NCI-H2171 treated with DMSO at 0.1 percent for 48 hours (cell line): ENCODE results near the gene SOHLH1.

ENCODE experiments used
- DNase-seq: peaks from one replicate; lab custom pipeline; 2025; lab: John Stamatoyannopoulos, UW

SOHLH1 gene

GRCh38 chr9:135703726-135704125, 4.4 kb upstream of the SOHLH1 start:
- DNase-seq: no peak

GRCh38 chr9:135701959-135702721, 2.9 kb upstream of the SOHLH1 start, which contains the start of gene KCNT1:
Gene KCNT1, plus strand, starts transcription at chr9:135702185. Its CDS starts 74 bp downstream, at chr9:135702259.
- peak; percentile 69 for DNase-seq

DNA sequence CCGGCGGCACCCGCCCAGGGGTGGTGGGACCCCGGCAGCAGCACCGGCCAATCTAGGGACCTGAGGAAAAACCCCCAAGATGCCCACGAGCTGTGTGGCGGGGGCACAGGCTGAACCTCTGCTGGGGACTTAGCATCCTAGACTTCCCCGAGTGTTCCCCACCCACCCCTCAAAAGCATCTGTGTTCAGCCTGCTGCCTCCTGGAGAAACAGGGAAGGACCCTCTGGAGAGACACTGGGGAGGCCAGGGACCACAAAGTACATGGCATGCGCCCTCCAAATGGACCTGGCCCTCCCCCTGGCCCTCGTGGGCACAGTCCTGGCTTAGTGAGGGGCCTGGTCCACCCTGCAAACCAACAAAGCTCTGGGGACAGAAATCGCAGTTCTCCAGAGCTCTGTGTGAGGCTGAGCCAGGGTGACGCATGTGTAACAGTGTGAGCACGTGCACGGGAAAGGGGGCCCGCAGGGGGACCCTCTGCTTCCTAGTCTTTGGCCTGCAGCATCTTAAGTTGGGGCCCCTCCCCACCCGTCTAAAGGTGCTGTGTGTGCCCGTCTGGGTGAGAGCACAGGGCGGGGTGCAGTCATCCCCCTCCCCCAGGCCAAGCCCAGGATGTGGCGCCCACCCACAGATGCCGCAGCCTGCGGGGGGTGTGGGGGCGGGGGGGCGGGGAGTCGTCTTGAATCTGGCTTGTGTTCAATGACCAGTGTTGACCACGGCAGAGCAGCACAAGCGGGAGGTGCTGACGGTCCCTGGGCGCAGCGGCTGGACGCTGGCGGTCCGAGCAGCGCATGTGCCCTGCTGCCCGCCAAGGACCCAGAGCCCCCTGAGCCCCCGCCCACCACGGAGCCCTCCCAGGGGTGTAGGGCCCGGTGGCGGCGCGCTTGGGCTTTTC, 2.0 kb upstream of the SOHLH1 start:
- no peak for DNase-seq

DNA sequence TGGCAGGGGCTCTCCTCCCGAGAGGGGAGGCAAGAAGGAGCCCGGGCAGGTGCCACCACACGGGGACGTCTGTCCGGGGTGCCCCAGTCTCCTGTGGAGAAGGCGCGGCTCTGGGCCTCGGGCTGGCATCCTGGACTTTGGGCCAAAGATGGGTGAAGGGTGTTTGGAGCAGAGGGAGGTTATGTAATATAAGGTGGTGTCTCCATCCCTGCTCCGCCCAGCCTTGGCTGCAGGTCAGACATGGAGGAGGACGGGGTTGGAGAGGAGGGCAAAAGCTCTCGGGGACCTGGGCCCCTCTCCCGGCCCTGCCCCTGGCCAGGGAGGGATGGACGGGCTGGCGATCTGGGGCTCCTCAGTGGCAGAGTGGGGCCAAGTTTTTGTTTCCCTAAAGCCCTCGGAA, 1.2 kb upstream of the SOHLH1 start:
- DNase-seq: no peak

GRCh38 chr9:135698767-135699166, 514 bp downstream of the SOHLH1 start:
- DNase-seq: no peak

DNA sequence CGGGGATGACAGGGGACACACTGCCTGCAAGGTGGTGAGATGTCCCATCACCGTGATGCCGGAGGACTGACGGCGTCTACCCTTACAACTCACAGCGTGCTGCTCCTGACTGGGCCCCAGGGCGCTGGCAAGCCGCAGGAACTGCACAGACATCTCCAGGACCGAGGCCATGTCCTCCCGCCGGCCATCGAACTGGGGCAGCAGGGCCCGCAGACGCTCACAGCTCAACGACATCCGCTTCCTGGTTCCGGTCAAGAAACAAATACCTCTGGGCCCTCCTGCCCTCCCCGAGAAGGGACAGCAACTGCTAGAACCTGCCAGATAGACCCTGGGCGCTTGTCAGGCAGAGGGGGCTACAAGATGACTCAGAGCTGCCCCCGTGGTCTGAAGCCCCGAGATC, 1.0 kb downstream of the SOHLH1 start:
- DNase-seq: no peak

DNA sequence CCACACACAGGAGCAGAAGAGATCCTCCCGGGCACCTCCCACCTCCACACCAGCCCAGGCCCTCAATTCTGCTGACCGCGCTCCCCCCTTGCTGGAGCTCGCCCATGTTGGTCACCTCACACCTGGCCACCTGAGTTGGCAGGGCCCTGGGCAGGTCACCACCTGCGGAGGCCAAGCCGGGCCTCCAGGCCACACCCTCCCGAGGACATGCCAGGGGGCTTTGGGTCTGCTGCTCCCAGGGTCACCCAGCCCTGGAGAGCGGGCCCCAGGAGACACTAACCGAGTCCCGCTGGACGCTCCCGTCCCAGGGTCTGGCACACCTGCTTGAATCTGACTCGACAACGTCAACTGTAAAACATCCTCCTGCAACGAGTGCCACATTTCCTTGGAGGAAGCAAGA, 2.1 kb downstream of the SOHLH1 start:
- no peak for DNase-seq

DNA sequence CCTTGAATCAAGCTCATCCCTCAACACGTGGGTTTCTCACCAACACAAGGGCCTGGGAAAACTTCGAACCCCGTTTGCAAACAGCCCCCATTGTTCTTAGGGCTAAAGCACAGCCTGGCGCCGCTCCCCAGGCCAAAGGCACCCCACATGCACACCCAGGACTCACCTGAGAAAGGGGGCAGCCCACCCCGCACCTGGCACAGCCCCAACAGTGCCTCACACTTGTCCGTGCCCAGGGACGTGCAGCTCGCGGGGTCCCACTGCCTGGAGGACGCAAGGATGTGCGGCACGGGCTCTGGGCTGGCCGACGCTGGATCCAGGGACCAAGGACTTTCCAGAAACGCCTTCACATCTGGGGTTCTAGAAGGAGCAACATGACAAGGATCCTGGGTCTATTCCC, 2.8 kb downstream of the SOHLH1 start:
- DNase-seq: no peak

GRCh38 chr9:135695642-135696041, 3.6 kb downstream of the SOHLH1 start:
- no peak for DNase-seq

- DNase-seq: no peak
Measured at GRCh38 chr9:135695036-135695435, 4.2 kb downstream of the SOHLH1 start.

- DNase-seq: no peak
Measured at GRCh38 chr9:135694414-135694813, 4.9 kb downstream of the SOHLH1 start.

GRCh38 chr9:135693771-135694170, 5.5 kb downstream of the SOHLH1 start:
- no peak for DNase-seq

DNA sequence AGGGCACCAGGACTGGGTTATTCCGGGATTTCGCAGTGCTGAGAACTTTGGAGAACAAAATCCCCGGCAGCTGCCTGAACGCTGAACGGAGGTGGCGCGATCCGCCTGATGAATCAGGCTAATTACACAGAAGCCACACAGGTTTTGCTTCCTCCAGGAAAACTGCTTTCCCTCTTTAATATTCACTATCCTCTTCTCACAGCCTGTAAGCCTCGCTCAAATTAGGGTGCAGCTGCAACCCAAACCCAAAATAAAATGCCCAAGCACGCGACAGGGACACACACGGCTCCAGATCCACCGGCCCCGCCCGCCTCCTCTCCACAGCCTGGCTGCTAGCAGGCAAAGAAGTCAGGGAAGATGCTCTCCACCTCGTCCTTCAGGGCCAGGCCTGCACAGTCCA, 6.0 kb downstream of the SOHLH1 start:
- no peak for DNase-seq

DNA sequence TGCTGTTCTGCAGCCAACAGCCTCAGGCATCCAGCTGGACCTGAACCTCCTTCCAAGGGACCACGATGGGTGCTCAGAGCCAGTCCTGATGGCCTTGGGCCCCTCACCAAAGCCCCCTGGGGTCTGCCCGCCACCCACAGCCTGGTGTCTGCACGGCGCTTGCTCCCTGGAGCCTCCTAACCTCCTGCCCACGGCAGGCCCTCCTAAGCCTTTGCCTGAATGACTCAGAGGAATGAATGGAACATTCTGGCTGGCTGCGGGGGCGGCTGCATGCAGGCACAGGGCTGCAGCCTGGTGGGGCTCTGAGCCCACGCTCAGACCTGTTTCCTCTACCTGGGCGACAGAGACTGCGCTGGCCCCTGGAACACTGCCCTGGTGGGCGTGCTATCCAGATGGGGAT, 6.9 kb downstream of the SOHLH1 start:
- DNase-seq: no peak

GRCh38 chr9:135690836-135691570, 8.3 kb downstream of the SOHLH1 start:
- DNase-seq: no peak

- no peak for DNase-seq
Measured at GRCh38 chr9:135689011-135689410, 10.3 kb downstream of the SOHLH1 start.

DNA sequence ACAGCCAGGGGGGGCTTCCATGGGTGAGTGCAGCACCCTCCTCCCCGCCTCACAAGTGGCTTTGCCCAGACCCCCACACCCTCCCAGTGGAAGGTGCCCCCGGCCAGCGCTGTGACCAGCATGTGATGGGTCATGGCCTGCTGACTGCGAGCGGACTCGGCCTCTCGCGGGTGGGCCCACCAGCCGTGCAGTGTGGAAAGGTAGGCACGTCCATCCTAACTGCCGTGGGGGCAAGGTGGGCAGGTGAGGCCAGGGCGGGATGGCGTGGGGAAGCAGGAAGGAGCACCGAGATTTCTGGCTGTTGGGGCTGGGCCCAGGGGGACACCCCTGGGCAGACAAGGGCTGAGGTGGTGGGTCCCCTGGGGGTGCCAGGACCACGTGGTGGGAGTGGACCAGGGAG, 12.1 kb downstream of the SOHLH1 start:
- DNase-seq: no peak

DNA sequence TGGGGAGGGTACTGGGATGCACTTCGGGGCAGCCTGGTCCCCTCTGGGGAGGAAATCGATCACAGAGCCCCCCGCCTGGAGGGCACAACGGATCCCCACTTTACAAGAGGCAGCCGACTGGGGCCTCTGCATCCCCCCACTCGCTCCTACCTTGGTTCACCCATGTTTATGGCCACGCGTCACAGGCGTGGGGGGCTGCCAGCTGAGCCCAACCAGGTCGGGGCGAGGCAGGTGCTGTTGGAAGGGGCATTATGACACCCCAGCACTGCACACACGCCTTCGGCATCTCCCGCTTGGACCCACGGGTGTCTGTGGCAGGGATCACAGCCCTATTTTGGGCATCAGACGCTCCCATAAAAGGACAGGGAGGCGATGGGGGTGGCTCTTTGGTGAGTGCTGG, 14.6 kb downstream of the SOHLH1 start:
- DNase-seq: no peak

GRCh38 chr9:135683401-135684034, 15.8 kb downstream of the SOHLH1 start:
- no peak for DNase-seq

DNA sequence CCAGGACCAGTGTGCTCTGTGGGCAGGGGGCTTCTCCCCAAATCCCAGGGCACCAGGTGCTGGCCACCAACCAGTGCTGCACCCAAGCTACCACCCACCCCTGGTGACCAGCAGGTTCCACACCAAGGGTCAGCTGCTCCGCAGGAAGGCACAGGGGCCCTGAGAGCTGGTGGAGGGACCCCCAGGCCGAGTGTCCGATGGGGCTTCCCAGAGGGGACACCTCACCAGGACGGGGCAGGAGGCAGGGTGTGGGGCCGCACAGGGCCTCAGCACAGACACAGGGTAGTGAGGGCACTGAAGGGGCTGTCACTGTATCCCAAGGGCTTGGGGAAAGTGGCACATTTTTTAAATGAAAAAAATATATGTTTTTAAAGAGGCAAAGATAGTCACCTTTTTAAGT, 18.1 kb downstream of the SOHLH1 start:
- no peak for DNase-seq

GRCh38 chr9:135680056-135680455, 19.2 kb downstream of the SOHLH1 start:
- no peak for DNase-seq
